TTC549 (cell line): ENCODE results near the gene MIAT.
"Not testable (repeated sequence)": the region's sequence is repeated elsewhere in the genome, so short reads cannot be mapped to it uniquely, and the experiment has no call there.

Experiments
- FAIRE-seq: peaks from 2 replicates; lab custom pipeline; 2012; peaks lifted over from hg19 to GRCh38; lab: Jason Lieb, UNC

MIAT gene

DNA sequence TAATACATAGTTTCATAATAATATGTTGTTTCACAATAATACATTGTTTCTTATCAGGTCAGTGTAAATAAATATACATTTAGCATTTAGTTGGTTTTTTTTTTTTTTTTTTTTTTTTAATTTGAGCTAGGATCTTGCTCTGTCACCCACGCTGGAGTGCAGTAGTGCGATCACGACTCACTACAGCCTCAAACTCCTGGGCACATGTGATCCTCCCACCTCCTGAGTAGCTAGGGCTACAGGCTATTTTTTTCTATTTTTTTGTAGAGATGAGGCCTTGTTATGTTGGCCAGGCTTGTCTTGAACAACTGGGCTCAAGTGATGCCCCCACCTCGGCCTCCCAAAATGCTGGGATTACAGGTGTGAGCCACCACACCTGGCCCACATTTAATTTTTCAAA is 43.5 kb downstream of the MIAT start:
- FAIRE-seq, result no peak

DNA sequence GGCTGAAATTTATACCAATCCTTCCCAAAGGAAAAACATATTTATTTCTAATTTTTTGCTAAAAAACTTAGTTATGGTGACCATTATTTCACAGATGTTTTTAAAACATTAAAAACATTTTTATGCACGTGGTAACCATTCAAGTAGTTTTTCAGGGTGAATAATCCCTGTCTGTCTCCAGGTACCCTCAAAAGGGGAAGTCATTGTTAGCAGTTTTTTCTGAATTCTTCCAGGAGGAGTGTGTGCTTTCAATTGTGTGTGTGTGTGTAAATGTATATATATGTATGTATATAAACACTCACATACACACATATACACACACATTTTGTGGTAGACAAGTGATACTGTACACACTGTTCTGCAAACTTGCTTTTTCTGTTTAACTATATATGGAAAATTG is 43.9 kb downstream of the MIAT start:
- FAIRE-seq, result no peak

DNA sequence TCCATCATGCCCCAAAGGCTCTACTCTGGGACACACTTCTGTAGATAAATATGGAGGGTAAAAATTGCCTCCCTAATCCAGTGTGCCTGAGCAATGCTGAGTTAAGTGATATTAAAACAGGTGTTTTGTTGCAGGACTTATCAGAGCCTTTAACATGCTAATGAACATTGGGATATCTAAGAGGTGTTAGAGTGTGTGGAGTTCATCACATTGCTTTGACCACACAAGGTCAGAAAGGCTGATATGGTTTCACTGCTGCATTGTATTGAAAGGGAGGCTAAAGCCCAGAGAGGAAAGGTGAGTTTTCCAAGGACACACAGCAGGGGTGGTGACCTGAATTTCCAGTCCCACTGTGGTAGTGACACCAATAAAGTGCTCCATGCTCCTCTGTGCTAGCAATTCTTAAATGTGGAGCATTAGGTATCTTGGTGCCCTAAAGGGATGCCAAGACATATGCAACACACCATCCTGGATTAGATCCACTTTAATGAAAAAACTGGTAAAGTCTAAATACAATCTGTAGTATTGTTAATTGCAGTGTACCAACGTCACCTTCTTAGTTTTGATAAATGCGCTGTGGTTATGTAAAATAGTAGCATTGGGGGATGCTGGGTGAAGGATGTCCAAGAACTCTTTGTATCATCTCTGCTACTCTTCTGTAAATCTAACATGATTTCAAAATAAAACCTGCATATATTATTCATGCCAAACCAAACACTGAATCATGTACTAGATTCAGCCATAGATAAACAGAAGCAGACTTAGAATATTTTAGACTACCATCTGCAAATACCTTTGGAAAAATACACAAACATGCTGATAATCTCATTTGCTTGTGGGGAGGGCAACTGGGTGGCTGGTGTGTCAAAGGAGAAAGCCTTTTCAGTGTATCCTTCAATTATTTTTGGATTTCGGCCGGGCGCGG is 45.8 kb downstream of the MIAT start:
- FAIRE-seq, result no peak

DNA sequence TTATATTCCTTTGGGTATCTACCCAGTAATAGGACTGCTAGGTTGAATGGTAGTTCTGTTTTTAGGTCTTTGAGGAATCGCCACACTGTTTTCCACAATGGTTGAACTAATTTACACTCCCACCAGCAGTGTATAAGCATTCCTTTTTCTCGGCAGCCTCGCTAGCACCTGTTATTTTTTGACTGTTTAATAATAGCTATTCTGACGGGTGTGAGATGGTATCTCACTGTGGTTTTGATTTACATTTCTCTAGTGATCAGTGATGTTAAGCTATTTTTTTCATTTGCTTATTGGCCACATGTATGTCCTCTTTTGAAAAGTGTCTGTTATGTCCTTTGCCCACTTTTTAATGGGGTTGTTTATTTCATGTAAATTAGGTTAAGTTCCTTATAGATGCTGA is 48.0 kb downstream of the MIAT start:
- FAIRE-seq, result not testable (repeated sequence)

DNA sequence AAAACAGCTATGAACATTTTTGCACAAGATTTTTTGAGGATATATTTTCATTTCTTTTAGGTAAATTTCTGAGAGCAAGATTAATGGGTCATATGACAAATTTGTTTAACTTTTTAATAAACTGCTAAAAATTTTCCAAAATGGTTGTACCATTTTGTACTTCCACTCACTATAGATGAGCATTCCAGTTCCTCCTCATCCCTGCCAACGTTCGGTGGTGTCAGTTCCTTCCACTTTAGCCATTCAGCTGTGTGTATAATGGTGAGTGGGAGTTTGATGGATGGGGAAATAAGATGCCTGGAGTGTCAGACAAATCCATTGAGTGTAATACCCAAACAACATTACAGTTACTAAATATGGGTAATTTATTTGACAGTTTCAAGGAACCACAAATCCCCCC is 49.7 kb downstream of the MIAT start:
- FAIRE-seq, result no peak

DNA sequence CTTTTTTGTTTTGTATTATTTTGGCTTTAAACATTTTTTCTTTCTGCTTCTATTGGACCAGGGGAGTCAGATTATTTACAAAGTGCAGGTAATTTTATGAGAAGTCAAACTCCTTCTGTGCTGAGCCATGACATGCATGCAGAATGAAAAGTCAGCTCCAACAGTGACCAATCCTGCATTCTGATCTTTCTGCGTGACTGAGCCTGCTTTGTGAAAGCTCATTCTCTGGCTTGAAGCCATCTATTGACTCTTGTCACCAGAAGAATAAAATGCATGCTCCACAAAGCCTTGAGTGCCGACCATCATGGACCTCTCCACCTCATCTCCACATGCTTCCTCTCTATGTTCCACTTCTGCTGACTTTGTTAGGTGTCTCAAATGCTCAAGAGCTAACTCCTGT is 50.2 kb downstream of the MIAT start:
- no peak for FAIRE-seq

DNA sequence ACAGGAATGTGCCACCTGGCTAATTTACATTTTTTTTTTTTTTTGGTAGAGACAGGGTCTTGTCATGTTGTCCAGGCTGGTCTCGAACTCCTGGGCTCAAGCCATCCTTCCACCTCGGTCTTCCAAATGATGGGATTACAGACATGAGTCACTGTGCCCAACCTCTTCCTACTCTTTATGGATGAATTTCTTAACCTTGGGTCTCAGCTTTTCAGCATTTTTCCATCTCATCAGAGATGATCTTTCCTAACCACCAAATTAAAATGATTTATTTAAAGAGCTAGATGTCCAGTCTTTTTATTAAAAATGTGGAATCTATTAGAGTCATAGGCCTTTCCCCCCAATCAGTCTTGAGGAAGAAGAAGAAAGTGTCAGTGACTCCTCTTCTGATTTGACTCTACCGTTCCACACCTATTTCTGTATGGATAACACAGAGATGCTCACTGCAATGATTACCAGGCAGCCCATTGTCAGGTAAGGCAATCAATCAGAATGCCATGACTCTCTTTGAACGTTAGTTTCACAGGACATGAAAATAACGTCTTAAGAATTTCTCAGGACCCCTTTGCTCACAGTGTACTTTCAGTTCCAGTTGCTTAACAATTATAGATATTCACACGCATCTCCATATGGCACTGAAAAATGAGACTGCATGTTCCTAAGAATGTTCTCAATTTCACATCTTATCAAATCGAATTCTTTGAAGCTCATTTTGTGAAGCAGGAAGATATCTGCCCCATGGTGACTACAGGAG is 51.0 kb downstream of the MIAT start:
- FAIRE-seq, result no peak

DNA sequence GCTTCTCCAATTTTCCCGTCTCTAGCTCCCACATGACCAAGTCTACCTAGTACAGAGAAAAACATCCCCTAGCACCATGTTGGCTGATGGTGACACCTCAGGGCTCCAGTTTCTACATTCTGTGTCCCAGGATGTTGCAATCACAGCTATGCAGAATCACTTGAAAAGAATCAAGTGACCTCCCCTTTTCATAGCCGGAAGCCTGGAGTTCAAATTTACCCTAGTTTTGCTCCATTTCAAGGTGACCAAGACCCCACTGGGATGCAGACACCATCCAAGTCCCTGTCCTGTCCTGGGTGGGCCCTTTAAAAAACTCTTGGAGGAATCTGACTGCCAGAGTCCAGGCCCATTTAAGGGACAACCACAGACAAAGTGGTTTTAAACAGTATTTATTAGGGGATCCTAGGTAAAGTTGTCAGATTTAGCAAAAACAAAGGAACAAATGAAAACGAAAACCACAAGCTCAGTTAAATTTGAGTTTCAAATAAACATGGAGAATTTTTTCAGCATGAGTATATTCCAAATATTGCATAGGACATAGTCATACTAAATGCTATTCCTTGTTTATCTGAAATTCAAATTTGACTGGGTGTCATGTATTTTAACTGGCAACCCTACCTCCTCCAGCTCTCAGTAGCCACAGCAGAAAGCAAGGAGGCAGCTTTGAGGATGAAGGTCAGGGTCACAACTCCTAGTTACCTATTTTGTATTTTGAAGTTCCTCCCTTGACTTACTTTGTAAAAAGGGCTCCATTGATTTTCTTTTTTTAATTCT is 52.4 kb downstream of the MIAT start:
- no peak for FAIRE-seq

DNA sequence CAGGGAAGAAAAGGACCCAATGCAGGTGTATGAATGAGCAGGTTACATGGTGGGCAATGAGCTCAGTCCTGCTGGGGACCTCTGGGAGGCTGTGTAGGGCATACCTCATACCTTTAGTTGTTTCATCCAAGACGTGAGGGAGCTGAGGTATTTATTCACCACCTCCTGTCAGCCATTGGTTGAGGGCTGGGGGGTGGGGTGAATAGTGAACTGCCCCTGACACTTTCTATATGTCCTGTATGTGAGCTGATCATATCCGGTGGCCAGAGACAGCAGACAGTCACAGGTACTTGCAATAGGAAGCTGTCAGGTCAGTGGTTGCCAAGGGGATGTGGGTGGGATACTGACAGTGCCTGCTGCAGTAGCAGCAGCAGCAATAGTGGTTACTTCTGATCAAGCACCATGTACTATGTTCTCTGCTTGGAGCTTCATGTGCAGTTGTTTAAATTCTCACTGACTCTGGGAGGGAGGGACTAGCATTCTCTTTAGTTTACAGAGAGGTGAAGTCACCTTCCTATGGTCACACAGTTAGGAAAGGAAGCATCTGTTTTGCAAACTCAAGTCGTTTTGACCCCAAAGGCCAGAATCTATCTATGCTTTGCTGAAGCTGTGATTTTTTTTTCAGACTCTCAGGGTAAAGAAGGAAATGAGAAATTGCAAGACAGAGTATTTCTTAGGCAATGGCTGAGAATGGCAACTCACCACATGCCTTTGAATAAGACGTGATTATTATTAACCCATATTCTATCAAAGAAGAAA is 54.0 kb downstream of the MIAT start:
- FAIRE-seq, result no peak

DNA sequence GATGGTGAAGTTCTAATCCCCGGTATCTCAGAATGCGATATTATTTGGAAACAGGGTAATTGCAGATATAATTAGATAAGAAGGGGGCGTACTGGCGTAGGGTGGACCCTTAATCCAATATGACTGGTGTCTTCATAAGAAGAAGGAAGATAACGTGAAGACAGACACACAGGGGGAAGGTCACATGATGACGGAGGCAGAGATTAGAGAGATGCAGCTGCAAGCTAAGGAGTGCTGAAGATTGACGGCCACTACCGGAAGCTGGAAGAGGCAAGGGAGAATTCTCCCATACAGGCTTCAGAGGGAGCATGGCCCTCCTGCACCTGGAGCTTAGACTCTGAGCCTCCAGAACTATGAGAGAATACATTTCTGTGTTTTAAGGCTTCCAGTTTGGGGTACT is 54.8 kb downstream of the MIAT start:
- no peak for FAIRE-seq

DNA sequence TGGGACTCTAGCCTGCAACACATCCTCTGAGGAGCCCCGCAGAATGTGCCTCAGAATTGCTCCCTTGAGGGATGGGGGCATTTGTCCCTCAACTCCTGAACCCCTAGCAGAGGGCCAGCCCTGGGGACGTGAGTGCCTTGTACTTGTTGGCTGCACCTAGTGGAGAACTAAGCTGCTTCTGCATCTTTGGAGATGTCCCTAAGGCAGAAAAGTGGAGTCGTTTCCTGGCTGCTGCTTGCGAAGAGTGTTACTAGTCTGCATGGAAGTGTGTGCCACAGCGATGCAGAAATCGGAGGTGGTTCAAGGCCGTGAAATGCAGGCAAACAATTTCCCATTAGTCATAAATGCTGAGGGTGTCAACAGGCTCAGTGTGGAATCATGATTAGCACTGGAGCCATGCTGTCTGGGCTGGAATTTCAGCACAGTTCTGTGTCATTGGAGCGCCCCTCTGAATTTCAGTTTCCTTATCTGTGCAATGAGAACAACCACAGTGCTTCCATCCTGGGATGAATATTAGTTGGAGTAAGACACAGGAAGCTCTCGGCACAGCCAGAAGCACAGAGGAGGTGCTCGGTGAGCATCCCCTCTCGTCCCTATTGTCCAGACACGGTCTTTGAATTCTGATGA is 56.5 kb downstream of the MIAT start:
- no peak for FAIRE-seq

DNA sequence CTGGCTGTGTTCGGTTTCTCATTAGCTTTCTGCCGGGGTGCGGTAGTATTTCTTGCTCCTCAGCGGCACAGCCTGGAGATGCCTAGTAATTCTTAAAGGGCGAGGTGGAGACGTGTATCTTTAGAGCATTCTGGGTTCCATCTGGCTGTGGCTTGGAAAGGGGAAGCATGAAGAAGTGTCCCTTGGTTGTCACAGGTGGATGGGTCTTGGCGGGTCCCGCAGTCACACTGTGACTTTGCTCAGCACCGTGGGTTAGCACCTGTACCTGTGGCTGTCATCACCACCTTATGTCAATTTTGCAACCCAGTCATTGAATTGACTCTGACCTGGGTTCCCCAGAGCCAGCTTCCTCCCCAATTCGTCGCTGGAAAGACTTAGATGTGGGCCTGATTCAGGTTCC is 57.6 kb downstream of the MIAT start:
- FAIRE-seq, result no peak

DNA sequence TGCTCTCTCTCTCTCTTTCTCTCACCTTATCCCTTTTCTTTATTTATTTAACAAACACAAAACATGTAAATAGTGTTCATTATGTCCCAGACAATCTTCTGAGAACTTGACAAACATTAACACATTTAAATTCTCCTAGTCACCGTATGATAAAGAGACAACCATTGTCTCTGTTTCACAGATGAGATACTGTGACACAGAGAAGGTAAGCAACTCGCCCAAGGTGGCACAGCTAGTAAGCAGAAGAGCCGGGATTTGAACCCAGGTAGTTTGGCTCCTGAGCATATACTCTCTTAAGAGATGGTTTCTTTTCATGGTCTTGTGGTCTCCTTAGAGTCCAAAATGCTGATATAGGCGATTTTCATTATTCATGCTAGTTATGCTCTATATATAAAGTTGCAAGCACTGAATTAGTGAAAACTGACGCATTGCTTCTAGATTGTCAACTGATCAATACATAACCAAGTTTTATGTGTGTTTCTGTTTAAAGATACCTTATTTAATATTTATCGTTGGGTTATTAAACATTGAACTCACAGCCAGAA is 58.1 kb downstream of the MIAT start:
- FAIRE-seq, result no peak

DNA sequence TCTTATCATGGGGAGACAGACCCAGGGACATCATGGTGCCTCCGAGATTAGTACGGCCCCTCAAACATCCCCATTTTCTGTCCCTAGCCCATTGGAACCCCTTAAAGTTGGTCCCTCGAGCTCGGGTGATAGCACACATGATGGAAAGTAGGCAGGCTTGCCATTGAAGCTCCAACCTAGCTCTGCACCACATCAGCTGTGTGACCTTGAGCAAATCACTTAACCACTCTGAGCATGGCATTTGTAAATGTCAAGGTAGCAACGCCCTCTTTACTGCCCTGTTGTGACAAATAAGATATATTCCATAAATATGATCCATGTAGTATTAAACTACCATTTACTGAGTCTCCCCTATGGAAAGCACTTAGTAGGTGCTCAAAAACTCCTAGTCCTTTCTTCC is 61.1 kb downstream of the MIAT start:
- FAIRE-seq, result no peak

DNA sequence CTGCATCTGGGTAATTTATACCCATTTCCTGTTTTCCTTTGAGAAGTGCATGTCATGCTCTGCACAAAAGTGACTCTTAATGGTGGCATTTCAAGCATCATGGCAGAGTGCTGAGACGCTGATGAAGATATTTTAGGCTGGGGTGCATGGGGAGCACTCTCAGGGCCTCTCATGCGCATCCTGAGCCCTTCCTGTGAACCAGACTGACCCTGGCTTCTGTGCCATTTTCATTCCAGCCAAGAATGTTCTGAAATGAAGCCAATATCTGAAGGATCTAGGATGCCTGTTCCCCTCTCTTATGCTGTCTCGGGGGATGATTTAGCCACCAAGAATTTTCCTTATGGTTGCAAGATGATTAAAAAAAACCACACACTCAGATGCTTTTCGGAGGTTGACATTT is 61.5 kb downstream of the MIAT start:
- FAIRE-seq, result no peak

DNA sequence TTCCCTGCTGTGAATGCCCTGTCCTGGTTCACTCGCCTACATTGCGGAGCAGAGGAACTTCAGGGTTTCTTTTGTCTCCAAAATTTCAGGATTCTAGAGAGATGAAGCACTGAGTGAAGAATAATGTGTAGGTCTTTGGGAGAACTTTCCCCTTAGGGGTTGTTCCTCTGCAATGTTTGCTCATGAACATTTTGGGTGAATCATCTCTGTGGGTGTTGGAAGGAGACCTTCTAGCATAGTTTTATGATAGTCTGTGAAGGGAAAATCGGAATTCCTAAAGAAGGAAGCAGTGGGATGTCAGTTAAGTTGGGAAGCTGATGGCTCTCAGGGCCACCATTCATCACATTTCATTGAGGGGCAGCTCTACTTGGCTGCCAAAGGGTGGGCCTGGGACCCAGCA is 64.8 kb downstream of the MIAT start:
- FAIRE-seq, result no peak

DNA sequence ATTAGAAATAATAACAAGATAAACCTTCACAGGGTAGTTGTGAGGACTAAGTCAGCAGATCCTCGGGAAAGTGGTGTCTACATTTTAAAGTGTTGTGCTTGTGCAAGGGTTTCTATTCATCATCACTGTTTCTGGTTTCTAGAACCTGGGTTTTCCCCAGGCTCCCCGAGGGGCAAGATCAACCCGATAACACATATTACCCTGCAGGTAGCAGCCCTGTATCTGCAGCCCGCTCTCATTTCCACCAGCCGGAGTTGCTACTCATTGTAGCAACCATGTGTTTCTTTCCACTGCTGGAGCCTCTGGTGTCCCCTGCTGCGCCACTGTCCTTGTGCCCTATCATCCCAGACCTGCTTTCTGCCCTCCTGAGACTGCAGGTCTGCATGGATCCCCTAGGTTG is 67.0 kb downstream of the MIAT start:
- FAIRE-seq, result no peak

DNA sequence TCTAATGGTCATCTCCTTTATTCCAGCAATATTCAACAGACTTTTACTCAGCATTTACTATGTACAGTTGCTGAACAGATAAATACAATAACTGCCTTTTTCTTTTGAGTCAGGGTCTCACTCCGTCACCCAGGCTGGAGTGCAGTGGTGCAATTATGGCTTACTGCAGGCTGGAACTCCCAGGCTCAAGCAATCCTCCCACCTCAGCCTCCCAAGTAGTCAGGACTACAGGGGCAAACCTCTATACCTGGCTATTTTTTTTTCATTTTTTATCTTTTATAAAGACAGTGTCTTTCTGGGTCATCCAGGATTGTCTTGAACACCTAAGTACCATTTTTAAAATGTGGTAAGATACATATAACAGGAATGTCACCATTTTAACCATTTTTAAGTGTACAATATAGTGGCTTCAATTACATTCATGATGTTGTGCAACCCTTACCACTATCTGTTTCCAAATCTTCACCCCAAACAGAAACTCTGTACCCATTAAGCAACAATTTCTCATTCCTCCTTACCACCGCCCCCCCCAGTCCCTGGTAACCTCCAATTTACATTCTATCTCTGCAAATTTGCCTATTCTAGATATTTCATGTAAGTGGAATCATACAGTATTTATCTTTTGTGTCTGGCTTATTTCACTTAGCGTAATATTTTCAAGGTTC is 67.8 kb downstream of the MIAT start:
- no peak for FAIRE-seq
